Measurements from ENCODE around the gene LNPK. TPM values are rescaled to one million over a fixed set of nuclear protein-coding genes. Genes with fewer than 3 reads are reported as not detected.

The LNPK gene
- total and polyA plus RNA-seq, 2 experiments from 2014 or later = 5.4 to 8.1 TPM

GRCh38 chr2:176027806-176028205, 25.7 kb upstream of the LNPK start (continued):
- TF ChIP-seq, protein P1, sequence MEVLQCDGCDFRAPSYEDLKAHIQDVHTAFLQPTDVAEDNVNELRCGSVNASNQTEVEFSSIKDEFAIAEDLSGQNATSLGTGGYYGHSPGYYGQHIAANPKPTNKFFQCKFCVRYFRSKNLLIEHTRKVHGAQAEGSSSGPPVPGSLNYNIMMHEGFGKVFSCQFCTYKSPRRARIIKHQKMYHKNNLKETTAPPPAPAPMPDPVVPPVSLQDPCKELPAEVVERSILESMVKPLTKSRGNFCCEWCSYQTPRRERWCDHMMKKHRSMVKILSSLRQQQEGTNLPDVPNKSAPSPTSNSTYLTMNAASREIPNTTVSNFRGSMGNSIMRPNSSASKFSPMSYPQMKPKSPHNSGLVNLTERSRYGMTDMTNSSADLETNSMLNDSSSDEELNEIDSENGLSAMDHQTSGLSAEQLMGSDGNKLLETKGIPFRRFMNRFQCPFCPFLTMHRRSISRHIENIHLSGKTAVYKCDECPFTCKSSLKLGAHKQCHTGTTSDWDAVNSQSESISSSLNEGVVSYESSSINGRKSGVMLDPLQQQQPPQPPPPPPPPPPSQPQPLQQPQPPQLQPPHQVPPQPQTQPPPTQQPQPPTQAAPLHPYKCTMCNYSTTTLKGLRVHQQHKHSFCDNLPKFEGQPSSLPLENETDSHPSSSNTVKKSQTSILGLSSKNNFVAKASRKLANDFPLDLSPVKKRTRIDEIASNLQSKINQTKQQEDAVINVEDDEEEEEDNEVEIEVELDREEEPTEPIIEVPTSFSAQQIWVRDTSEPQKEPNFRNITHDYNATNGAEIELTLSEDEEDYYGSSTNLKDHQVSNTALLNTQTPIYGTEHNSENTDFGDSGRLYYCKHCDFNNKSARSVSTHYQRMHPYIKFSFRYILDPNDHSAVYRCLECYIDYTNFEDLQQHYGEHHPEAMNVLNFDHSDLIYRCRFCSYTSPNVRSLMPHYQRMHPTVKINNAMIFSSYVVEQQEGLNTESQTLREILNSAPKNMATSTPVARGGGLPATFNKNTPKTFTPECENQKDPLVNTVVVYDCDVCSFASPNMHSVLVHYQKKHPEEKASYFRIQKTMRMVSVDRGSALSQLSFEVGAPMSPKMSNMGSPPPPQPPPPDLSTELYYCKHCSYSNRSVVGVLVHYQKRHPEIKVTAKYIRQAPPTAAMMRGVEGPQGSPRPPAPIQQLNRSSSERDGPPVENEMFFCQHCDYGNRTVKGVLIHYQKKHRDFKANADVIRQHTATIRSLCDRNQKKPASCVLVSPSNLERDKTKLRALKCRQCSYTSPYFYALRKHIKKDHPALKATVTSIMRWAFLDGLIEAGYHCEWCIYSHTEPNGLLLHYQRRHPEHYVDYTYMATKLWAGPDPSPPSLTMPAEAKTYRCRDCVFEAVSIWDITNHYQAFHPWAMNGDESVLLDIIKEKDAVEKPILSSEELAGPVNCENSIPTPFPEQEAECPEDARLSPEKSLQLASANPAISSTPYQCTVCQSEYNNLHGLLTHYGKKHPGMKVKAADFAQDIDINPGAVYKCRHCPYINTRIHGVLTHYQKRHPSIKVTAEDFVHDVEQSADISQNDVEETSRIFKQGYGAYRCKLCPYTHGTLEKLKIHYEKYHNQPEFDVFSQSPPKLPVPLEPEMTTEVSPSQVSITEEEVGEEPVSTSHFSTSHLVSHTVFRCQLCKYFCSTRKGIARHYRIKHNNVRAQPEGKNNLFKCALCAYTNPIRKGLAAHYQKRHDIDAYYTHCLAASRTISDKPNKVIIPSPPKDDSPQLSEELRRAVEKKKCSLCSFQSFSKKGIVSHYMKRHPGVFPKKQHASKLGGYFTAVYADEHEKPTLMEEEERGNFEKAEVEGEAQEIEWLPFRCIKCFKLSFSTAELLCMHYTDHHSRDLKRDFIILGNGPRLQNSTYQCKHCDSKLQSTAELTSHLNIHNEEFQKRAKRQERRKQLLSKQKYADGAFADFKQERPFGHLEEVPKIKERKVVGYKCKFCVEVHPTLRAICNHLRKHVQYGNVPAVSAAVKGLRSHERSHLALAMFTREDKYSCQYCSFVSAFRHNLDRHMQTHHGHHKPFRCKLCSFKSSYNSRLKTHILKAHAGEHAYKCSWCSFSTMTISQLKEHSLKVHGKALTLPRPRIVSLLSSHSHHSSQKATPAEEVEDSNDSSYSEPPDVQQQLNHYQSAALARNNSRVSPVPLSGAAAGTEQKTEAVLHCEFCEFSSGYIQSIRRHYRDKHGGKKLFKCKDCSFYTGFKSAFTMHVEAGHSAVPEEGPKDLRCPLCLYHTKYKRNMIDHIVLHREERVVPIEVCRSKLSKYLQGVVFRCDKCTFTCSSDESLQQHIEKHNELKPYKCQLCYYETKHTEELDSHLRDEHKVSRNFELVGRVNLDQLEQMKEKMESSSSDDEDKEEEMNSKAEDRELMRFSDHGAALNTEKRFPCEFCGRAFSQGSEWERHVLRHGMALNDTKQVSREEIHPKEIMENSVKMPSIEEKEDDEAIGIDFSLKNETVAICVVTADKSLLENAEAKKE (CRISPR knock-in tag; IDR thresholded peaks at IDR 0.05) = no peak
- TF ChIP-seq, protein P2, sequence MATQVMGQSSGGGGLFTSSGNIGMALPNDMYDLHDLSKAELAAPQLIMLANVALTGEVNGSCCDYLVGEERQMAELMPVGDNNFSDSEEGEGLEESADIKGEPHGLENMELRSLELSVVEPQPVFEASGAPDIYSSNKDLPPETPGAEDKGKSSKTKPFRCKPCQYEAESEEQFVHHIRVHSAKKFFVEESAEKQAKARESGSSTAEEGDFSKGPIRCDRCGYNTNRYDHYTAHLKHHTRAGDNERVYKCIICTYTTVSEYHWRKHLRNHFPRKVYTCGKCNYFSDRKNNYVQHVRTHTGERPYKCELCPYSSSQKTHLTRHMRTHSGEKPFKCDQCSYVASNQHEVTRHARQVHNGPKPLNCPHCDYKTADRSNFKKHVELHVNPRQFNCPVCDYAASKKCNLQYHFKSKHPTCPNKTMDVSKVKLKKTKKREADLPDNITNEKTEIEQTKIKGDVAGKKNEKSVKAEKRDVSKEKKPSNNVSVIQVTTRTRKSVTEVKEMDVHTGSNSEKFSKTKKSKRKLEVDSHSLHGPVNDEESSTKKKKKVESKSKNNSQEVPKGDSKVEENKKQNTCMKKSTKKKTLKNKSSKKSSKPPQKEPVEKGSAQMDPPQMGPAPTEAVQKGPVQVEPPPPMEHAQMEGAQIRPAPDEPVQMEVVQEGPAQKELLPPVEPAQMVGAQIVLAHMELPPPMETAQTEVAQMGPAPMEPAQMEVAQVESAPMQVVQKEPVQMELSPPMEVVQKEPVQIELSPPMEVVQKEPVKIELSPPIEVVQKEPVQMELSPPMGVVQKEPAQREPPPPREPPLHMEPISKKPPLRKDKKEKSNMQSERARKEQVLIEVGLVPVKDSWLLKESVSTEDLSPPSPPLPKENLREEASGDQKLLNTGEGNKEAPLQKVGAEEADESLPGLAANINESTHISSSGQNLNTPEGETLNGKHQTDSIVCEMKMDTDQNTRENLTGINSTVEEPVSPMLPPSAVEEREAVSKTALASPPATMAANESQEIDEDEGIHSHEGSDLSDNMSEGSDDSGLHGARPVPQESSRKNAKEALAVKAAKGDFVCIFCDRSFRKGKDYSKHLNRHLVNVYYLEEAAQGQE (IDR thresholded peaks at IDR 0.05; ENCODE audit: unreplicated experiment) = no peak
- no peak for TF ChIP-seq JUNB (IDR thresholded peaks at IDR 0.05; ENCODE audit: unreplicated experiment)

- Histone ChIP-seq H3K27me3 (ENCODE audit: insufficient read depth) (no peaks in the 10 kb centered on the region), H3K79me2 (replicated peaks; ENCODE audit: insufficient read depth) (no peaks in the 10 kb centered on the region), H3K36me3 (ENCODE audit: insufficient read depth) (no peaks in the 10 kb centered on the region), H4K20me1 (replicated peaks; ENCODE audit: insufficient read depth) (no peaks in the 10 kb centered on the region), H3F3A (replicated peaks; ENCODE audit: low read depth) (no peaks in the 10 kb centered on the region), H3K9me2 (ENCODE audit: insufficient read depth) (no peaks in the 10 kb centered on the region), H3K4me3 (no peak overlapping the region), H3K4me2 (no peak overlapping the region), H3K4me1 (ENCODE audit: insufficient read depth) (no peaks in the 10 kb centered on the region), H2AFZ (no peak overlapping the region), H3K27ac (ENCODE audit: low read depth) (no peak overlapping the region)
- Mint-ChIP-seq H3K4me1 (no peaks in the 10 kb centered on the region), H3K27me3 (ENCODE audit: insufficient read depth, low read depth, poor library complexity) (no peaks in the 10 kb centered on the region), H3K36me3 (ENCODE audit: low read depth) (no peaks in the 10 kb centered on the region), H3K9me3 (no peaks in the 10 kb centered on the region), H3K4me3 (no peak overlapping the region), H3K27ac (no peak overlapping the region)
- ATAC-seq (no peak), DNase-seq (ENCODE audit: low spot score) (no peak)
- TF ChIP-seq CREB1 (CRISPR knock-in tag; IDR thresholded peaks at IDR 0.05; ENCODE audit: low read depth) (no peak), POLR2AphosphoS5 (IDR thresholded peaks at IDR 0.05; ENCODE audit: low read depth) (no peak), JUNB (IDR thresholded peaks at IDR 0.05; ENCODE audit: unreplicated experiment) (no peak), ZNF114 (CRISPR knock-in tag; IDR thresholded peaks at IDR 0.05) (no peak)
- TF ChIP-seq, protein P3, sequence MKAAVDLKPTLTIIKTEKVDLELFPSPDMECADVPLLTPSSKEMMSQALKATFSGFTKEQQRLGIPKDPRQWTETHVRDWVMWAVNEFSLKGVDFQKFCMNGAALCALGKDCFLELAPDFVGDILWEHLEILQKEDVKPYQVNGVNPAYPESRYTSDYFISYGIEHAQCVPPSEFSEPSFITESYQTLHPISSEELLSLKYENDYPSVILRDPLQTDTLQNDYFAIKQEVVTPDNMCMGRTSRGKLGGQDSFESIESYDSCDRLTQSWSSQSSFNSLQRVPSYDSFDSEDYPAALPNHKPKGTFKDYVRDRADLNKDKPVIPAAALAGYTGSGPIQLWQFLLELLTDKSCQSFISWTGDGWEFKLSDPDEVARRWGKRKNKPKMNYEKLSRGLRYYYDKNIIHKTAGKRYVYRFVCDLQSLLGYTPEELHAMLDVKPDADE (IDR thresholded peaks at IDR 0.05) = no peak
- TF ChIP-seq, protein P2 (IDR thresholded peaks at IDR 0.05; ENCODE audit: unreplicated experiment) = no peak
- TF ChIP-seq, protein P4, sequence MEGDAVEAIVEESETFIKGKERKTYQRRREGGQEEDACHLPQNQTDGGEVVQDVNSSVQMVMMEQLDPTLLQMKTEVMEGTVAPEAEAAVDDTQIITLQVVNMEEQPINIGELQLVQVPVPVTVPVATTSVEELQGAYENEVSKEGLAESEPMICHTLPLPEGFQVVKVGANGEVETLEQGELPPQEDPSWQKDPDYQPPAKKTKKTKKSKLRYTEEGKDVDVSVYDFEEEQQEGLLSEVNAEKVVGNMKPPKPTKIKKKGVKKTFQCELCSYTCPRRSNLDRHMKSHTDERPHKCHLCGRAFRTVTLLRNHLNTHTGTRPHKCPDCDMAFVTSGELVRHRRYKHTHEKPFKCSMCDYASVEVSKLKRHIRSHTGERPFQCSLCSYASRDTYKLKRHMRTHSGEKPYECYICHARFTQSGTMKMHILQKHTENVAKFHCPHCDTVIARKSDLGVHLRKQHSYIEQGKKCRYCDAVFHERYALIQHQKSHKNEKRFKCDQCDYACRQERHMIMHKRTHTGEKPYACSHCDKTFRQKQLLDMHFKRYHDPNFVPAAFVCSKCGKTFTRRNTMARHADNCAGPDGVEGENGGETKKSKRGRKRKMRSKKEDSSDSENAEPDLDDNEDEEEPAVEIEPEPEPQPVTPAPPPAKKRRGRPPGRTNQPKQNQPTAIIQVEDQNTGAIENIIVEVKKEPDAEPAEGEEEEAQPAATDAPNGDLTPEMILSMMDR (conservative IDR thresholded peaks at IDR 0.05; ENCODE audit: low read depth in 2 of 2) = no peak
Measured at GRCh38 chr2:176025932-176026331, 23.9 kb upstream of the LNPK start.
